Endothelial cell of umbilical vein (primary cell): ENCODE results near the gene TAF1L. TPM values are rescaled to one million over a fixed set of nuclear protein-coding genes. Genes with fewer than 3 reads are reported as not detected.

Experiments used
- BruUV-seq: library from RNA; stranded (reverse); fragments of 400-500 nt; replicated peaks from 2 replicates; lab custom pipeline; 2021; lab: Mats Ljungman, UMichigan
- CTCF ChIA-PET: fragments of 300-600, 350-600 bp; sonication (Branson Sonifier 250); formaldehyde crosslinking; loops from one replicate; lab custom pipeline; 2021; ENCODE audit warnings: antibody characterized with exemption, inconsistent platforms; lab: Charles Lee
- POLR2A ChIA-PET: fragments of 300-600, 350-600 bp; sonication (Branson Sonifier 250); formaldehyde crosslinking; loops from one replicate; lab custom pipeline; 2021; ENCODE audit warnings: antibody characterized with exemption, inconsistent platforms; lab: Charles Lee
- DNase-seq: peaks from one replicate; pipeline ENCODE4 v3.0.0-alpha.2; 2011; ENCODE audit warnings: low read depth, low spot score
- FAIRE-seq: peaks from 2 replicates; lab custom pipeline; 2011; peaks lifted over from hg19 to GRCh38; lab: Jason Lieb, UNC
- H2AFZ ChIP-seq: 2 replicates; pipeline ENCODE4 v1.6.0; 2012; ENCODE audit warnings: low read depth, low read length, control low read depth, inconsistent platforms
- H3K27ac ChIP-seq: 2 replicates; pipeline ENCODE4 v1.5.1; 2011; ENCODE audit warnings: low read depth, mild to moderate bottlenecking, control low read depth, low read length, moderate library complexity; ENCODE audit not compliant: insufficient read depth
- H3K27me3 ChIP-seq, 2 experiments: 2 replicates each; pipeline versions ENCODE4 v1.6.0 to v1.6.1; 2011; ENCODE audit warnings: low read length in 2 of 2, mixed read lengths in 1 of 2; ENCODE audit not compliant: control insufficient read depth in 2 of 2, insufficient read depth in 2 of 2
- H3K36me3 ChIP-seq, 2 experiments: 2 replicates in 1 of 2; 3 replicates in 1 of 2; pipeline ENCODE4 v1.5.1; 2011; ENCODE audit warnings: low read length in 2 of 2, mild to moderate bottlenecking in 1 of 2, moderate library complexity in 1 of 2; ENCODE audit not compliant: control insufficient read depth in 2 of 2, insufficient read depth in 2 of 2; ENCODE audit errors: extremely low read depth in 1 of 2
- H3K4me1 ChIP-seq: 3 replicates; pipeline ENCODE4 v1.5.1; 2011; ENCODE audit warnings: mild to moderate bottlenecking, low read length; ENCODE audit not compliant: control insufficient read depth, insufficient read depth; ENCODE audit errors: extremely low read depth
- H3K4me2 ChIP-seq: 2 replicates; pipeline ENCODE4 v1.6.1; 2011; ENCODE audit warnings: low read length, control low read depth, mixed read lengths; ENCODE audit not compliant: insufficient read depth
- H3K4me3 ChIP-seq, 3 experiments: fragments of 200-600 bp in 1 of 3; sonication (generic), shearing (Covaris generic) in 1 of 3; replicated peaks in 1 of 3; 2 replicates each; pipeline ENCODE4 v1.5.1; 2011 to 2016; ENCODE audit warnings: control low read depth in 3 of 3, low read length in 3 of 3, mild to moderate bottlenecking in 2 of 3, inconsistent platforms in 1 of 3, low read depth in 1 of 3, moderate library complexity in 1 of 3; ENCODE audit not compliant: insufficient read depth in 1 of 3
- H3K79me2 ChIP-seq: 2 replicates; pipeline ENCODE4 v1.6.0; 2012; ENCODE audit warnings: low read length, inconsistent platforms; ENCODE audit not compliant: control insufficient read depth, insufficient read depth
- H3K9ac ChIP-seq: replicated peaks from 2 replicates; pipeline ENCODE3; 2011; ENCODE audit warnings: low read length, control low read depth; ENCODE audit not compliant: insufficient read depth; ENCODE audit errors: extremely low read depth
- H3K9me1 ChIP-seq: replicated peaks from 3 replicates; pipeline ENCODE4 v1.6.0; 2011; ENCODE audit warnings: mild to moderate bottlenecking, low read length; ENCODE audit not compliant: control insufficient read depth, insufficient read depth; ENCODE audit errors: extremely low read depth
- H3K9me3 ChIP-seq: replicated peaks from 2 replicates; pipeline ENCODE4 v1.5.1; 2012; ENCODE audit warnings: low read length, inconsistent platforms; ENCODE audit not compliant: control insufficient read depth, insufficient read depth
- H4K20me1 ChIP-seq: replicated peaks from 2 replicates; pipeline ENCODE3; 2011; ENCODE audit warnings: mild to moderate bottlenecking, low read length; ENCODE audit not compliant: control insufficient read depth, insufficient read depth; ENCODE audit errors: extremely low read depth
- EZH2 ChIP-seq: IDR thresholded peaks from 2 replicates; pipeline ENCODE4 v1.6.1; 2012; ENCODE audit warnings: borderline replicate concordance, low read depth, mild to moderate bottlenecking, moderate library complexity, low read length, inconsistent platforms; ENCODE audit not compliant: severe bottlenecking
- FOS ChIP-seq: IDR thresholded peaks from 2 replicates; pipeline ENCODE4 v1.6.1; 2011; ENCODE audit warnings: mild to moderate bottlenecking, low read length, moderate library complexity, borderline replicate concordance; ENCODE audit not compliant: insufficient read depth
- GATA2 ChIP-seq: IDR thresholded peaks from 2 replicates; pipeline ENCODE4 v1.7.0; 2011; ENCODE audit warnings: low read depth, mild to moderate bottlenecking, moderate library complexity, mixed read lengths, low read length; ENCODE audit not compliant: insufficient read length, insufficient read depth
- JUN ChIP-seq: IDR thresholded peaks from 2 replicates; pipeline ENCODE4 v1.6.1; 2011; ENCODE audit warnings: borderline replicate concordance, low read depth; ENCODE audit not compliant: insufficient read length, insufficient read depth
- MYC ChIP-seq: IDR thresholded peaks from one replicate; pipeline ENCODE4 v1.6.1; 2011; ENCODE audit warnings: mild to moderate bottlenecking, low read depth, low read length
- POLR2A ChIP-seq: IDR thresholded peaks from 2 replicates; pipeline ENCODE4 v1.6.1; 2012; ENCODE audit warnings: low read depth, mild to moderate bottlenecking, control low read depth, low read length
- POLR2AphosphoS5 ChIP-seq: IDR thresholded peaks from 2 replicates; pipeline ENCODE4 v1.6.1; 2012; ENCODE audit warnings: low read depth, mild to moderate bottlenecking, control low read depth, low read length, moderate library complexity; ENCODE audit not compliant: insufficient read depth
- dilution Hi-C: fragments of 300-500 bp; cut with MboI; formaldehyde crosslinking; loops from one replicate; pipeline ENCODE4 v1.15.0; 2019; ENCODE audit warnings: low sequenced_read_pairs; ENCODE audit not compliant: extremely low pct_ligation_motif_present
- intact Hi-C: fragments of 100-400 bp; cut with micrococcal nuclease; formaldehyde crosslinking; loops from one replicate; pipeline ENCODE4 v1.10.0; 2022
- polyA plus RNA-seq, 4 experiments: library from polyadenylated mRNA; depleted of rRNA in 3 of 4; stranded (reverse) in 3 of 4; unstranded in 1 of 4; fragments of >200 nt; gene quantifications; 2 replicates each; pipeline versions ENCODE4 v1.2.1 to v1.2.3, GENCODE V29; 2011 to 2012; ENCODE audit warnings: missing spikeins in 1 of 4
- total RNA-seq: library from RNA; stranded (reverse); gene quantifications from 2 replicates; pipeline ENCODE4 v1.2.3, GENCODE V29; 2021
- TF ChIP-seq, protein P1 (sequence below), 2 donors: IDR thresholded peaks; 1 replicate in 1 of 2; 2 replicates in 1 of 2; pipeline ENCODE4 v1.5.1; 2011; ENCODE audit warnings: low read length in 2 of 2, mild to moderate bottlenecking in 2 of 2, moderate library complexity in 2 of 2, control low read depth in 1 of 2, inconsistent platforms in 1 of 2, low read depth in 1 of 2; ENCODE audit not compliant: insufficient read depth in 1 of 2; ENCODE audit errors: extremely low read depth in 1 of 2
- TF ChIP-seq, protein P2 (sequence below): IDR thresholded peaks from 2 replicates; pipeline ENCODE4 v1.6.1; 2011; ENCODE audit not compliant: insufficient read depth, insufficient read length

Gene TAF1L
- total and polyA plus RNA-seq, 2 donors (not counting 3 experiments of a cell fraction or from before 2014, with no cell fraction given): not detected

DNA sequence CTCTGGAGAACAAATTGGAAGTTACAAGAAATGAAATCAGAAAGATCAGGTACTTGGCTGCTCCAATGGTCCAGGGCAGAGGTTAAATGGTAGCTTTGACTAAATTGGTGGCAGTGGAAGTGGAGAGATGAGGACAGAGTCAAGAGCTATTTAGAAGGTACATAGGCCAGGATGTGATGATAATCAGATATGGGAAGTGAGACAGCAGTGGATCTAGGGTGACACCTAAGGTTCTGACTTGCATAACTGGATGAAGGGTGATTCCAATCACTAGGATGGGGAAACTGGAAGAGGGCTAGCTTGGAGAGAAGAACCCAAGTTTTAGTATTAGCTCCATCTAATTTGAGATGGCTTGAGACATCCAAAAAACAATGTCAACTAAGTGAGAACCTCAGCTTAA is 38.5 kb downstream of the TAF1L start:
- DNase-seq (no peak), FAIRE-seq (no peak)
- H3K36me3 ChIP-seq: no peaks in the 10 kb centered on the region
- H3K79me2 ChIP-seq: no peaks in the 10 kb centered on the region
- dilution Hi-C loops (no loop called here), intact Hi-C loops (no loop called here)
- H3K27me3 ChIP-seq: peaks cover 0 to 2% of the 10 kb centered on the region in 2 experiments
- BruUV-seq: no TSS peak
- ChIA-PET CTCF (interaction anchor here (1.1 kb wide), 1 partner anchor 15 kb away, joined by 4 read pairs; no protein-coding TSS in a partner anchor), POLR2A (no interaction called here)
- no peak overlapping the region for H3K9ac ChIP-seq
- H4K20me1 ChIP-seq: no peaks in the 10 kb centered on the region
- H3K4me3 ChIP-seq: no peak overlapping the region
- H3K9me3 ChIP-seq: no peaks in the 10 kb centered on the region
- H3K27ac ChIP-seq: no peak overlapping the region
- no peak overlapping the region for H3K4me2 ChIP-seq
- H2AFZ ChIP-seq: no peak overlapping the region
- no peak for TF ChIP-seq GATA2
- TF ChIP-seq POLR2A: no peak
- no peak for TF ChIP-seq FOS
- no peak for TF ChIP-seq POLR2AphosphoS5
- no peak for TF ChIP-seq EZH2
- TF ChIP-seq MYC: no peak
- no peak for TF ChIP-seq JUN
- TF ChIP-seq, protein P1, sequence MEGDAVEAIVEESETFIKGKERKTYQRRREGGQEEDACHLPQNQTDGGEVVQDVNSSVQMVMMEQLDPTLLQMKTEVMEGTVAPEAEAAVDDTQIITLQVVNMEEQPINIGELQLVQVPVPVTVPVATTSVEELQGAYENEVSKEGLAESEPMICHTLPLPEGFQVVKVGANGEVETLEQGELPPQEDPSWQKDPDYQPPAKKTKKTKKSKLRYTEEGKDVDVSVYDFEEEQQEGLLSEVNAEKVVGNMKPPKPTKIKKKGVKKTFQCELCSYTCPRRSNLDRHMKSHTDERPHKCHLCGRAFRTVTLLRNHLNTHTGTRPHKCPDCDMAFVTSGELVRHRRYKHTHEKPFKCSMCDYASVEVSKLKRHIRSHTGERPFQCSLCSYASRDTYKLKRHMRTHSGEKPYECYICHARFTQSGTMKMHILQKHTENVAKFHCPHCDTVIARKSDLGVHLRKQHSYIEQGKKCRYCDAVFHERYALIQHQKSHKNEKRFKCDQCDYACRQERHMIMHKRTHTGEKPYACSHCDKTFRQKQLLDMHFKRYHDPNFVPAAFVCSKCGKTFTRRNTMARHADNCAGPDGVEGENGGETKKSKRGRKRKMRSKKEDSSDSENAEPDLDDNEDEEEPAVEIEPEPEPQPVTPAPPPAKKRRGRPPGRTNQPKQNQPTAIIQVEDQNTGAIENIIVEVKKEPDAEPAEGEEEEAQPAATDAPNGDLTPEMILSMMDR (IDR thresholded peaks at IDR 0.05; ENCODE audit: extremely low read depth in 1 of 2, insufficient read depth in 1 of 2, low read depth in 1 of 2, low read length in 2 of 2): no peak
- TF ChIP-seq, protein P2, sequence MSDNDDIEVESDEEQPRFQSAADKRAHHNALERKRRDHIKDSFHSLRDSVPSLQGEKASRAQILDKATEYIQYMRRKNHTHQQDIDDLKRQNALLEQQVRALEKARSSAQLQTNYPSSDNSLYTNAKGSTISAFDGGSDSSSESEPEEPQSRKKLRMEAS: no peak
- H3K9me1 ChIP-seq: no peaks in the 10 kb centered on the region
- H3K4me1 ChIP-seq: no peaks in the 10 kb centered on the region
